Measurements from ENCODE around the gene NHERF1.

GRCh38 chr17:74729866-74730265 lies 18.6 kb upstream of the NHERF1 start:
- TF ChIP-seq POLR2AphosphoS2 (IDR thresholded peaks at IDR 0.05; ENCODE audit: low read length) (no peak), TCF7L2 (IDR thresholded peaks at IDR 0.05; ENCODE audit: low read depth, low read length) (no peak), POLR2A (conservative IDR thresholded peaks at IDR 0.05) (no peak), ZNF311 (CRISPR knock-in tag; IDR thresholded peaks at IDR 0.05) (no peak), YY1 (IDR thresholded peaks at IDR 0.05; ENCODE audit: borderline replicate concordance in 1 of 3, control insufficient read depth in 1 of 3, extremely low read depth in 1 of 3, insufficient read depth in 3 of 3, insufficient read length in 1 of 3, insufficient replicate concordance in 2 of 3, low read depth in 1 of 3, low read length in 2 of 3) (no peak), HMGN3 (IDR thresholded peaks at IDR 0.05; ENCODE audit: borderline replicate concordance, extremely low read depth, insufficient read length, low read depth, low read length) (no peak), RCOR1 (IDR thresholded peaks at IDR 0.05; ENCODE audit: borderline replicate concordance in 1 of 2, low read depth in 2 of 2, low read length in 2 of 2) (no peak), CTCF (IDR thresholded peaks at IDR 0.05 in 2 of 3, conservative IDR thresholded peaks at IDR 0.05 in 1 of 3; ENCODE audit: insufficient read depth in 2 of 3, low read depth in 1 of 3, low read length in 3 of 3) (no peak), TAF1 (IDR thresholded peaks at IDR 0.05; ENCODE audit: control insufficient read depth, extremely low read depth, insufficient read depth, low read length, severe bottlenecking) (no peak)
